ENCODE measurements around the gene KCNQ1.

The KCNQ1 gene

GRCh38 chr11:2565447-2566222 lies 120.8 kb downstream of the KCNQ1 start:
- H3K36me3 Mint-ChIP-seq = no peaks in the 10 kb centered on the region
- H3K27me3 Mint-ChIP-seq = no peaks in the 10 kb centered on the region
- H3K9me3 Mint-ChIP-seq = no peaks in the 10 kb centered on the region
- H3K27ac Mint-ChIP-seq = no peak overlapping the region
- H3K4me1 Mint-ChIP-seq = peaks cover 4% of the 10 kb centered on the region
- H3K4me3 Mint-ChIP-seq = no peak overlapping the region

- no peak overlapping the region for H3K27ac Mint-ChIP-seq
- H3K4me1 Mint-ChIP-seq = peaks cover 4% of the 10 kb centered on the region
- H3K9me3 Mint-ChIP-seq = no peaks in the 10 kb centered on the region
- no peaks in the 10 kb centered on the region for H3K36me3 Mint-ChIP-seq
- H3K4me3 Mint-ChIP-seq = no peak overlapping the region
- H3K27me3 Mint-ChIP-seq = no peaks in the 10 kb centered on the region
These were observed 121.6 kb downstream of the KCNQ1 start for GRCh38 chr11:2566223-2567025.

GRCh38 chr11:2567026-2567671 lies 122.3 kb downstream of the KCNQ1 start:
- H3K27me3 Mint-ChIP-seq = no peaks in the 10 kb centered on the region
- H3K36me3 Mint-ChIP-seq = no peaks in the 10 kb centered on the region
- H3K4me3 Mint-ChIP-seq = no peak overlapping the region
- H3K4me1 Mint-ChIP-seq = peaks cover 4% of the 10 kb centered on the region
- no peak overlapping the region for H3K27ac Mint-ChIP-seq
- no peaks in the 10 kb centered on the region for H3K9me3 Mint-ChIP-seq

- Mint-ChIP-seq H3K4me3 (no peak overlapping the region), H3K36me3 (no peaks in the 10 kb centered on the region), H3K27me3 (no peaks in the 10 kb centered on the region), H3K4me1 (no peaks in the 10 kb centered on the region), H3K27ac (no peak overlapping the region), H3K9me3 (no peaks in the 10 kb centered on the region)
These were observed 124.5 kb downstream of the KCNQ1 start for GRCh38 chr11:2569321-2569721.

- Mint-ChIP-seq H3K27ac (no peak overlapping the region), H3K9me3 (no peaks in the 10 kb centered on the region), H3K4me1 (no peaks in the 10 kb centered on the region), H3K36me3 (no peaks in the 10 kb centered on the region), H3K4me3 (no peak overlapping the region), H3K27me3 (no peaks in the 10 kb centered on the region)
These were observed 125.0 kb downstream of the KCNQ1 start for GRCh38 chr11:2569731-2570210.

GRCh38 chr11:2570211-2570811 lies 125.5 kb downstream of the KCNQ1 start:
- Mint-ChIP-seq H3K36me3 (no peaks in the 10 kb centered on the region), H3K27me3 (no peaks in the 10 kb centered on the region), H3K27ac (no peak overlapping the region), H3K9me3 (no peaks in the 10 kb centered on the region), H3K4me1 (no peaks in the 10 kb centered on the region), H3K4me3 (no peak overlapping the region)

DNA sequence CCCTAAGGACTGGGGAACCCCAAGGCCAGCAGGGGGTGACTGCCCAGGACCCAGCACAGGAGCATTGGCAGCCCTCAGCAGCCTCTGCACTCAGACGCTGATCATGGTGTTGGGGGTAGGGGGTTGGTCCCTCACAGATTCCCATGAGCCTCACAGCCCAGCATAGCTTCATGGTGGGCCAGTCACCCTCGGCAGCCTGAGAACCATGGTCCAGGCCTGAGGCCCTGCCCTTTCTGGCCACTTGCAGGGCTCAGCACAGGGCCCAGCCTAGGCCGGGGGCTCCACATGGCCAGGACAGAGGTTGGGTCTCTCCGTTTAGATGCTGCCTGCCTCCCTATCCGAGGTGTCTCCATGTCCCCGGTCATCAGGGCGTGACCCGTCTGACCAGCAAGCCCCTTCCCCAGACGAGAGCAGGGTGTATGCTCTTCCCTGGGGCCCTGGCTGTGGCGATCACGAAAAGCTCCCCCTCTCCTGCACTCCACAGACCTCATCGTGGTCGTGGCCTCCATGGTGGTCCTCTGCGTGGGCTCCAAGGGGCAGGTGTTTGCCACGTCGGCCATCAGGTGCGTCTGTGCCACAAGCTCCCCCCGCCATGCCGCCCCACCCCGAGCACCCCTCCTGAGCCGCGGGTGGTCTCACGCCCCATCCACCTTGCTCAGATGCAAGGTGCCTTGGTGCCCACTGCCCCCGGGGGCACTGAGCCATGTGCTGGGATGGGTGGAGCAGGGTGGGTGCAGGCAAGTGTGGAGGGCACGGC lies 126.2 kb downstream of the KCNQ1 start:
- Mint-ChIP-seq H3K27me3 (no peaks in the 10 kb centered on the region), H3K27ac (no peak overlapping the region), H3K36me3 (no peaks in the 10 kb centered on the region), H3K9me3 (no peaks in the 10 kb centered on the region), H3K4me3 (no peak overlapping the region), H3K4me1 (no peaks in the 10 kb centered on the region)

DNA sequence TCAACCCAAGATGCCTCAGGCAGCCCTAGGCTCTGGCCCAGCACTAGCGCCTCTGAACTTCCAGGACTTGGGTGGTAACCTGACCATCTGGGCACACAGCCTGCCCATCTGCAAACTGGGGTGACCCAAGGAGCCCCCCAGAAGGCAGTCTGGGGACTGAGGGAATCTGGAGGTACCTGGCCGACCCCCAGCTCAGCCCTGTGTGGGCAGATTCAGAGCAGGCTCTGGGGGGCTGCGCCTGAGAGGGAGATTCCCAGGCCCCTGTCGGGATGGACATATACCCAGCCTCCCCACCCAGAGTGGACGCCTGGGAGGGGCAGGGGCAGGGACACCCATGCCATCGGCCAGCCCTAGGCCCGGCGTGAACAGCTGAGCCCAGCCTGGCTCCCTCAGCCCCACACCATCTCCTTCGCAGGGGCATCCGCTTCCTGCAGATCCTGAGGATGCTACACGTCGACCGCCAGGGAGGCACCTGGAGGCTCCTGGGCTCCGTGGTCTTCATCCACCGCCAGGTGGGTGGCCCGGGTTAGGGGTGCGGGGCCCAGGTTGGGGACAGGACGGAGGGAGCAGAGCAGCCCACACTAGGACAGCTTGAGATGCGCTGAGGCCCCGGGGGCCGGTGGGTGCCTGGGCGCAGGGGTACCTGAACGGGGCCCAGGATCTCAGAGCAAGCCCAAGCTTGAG lies 126.9 kb downstream of the KCNQ1 start:
- H3K27ac Mint-ChIP-seq = no peak overlapping the region
- H3K9me3 Mint-ChIP-seq = no peaks in the 10 kb centered on the region
- H3K36me3 Mint-ChIP-seq = no peaks in the 10 kb centered on the region
- no peaks in the 10 kb centered on the region for H3K4me1 Mint-ChIP-seq
- no peaks in the 10 kb centered on the region for H3K27me3 Mint-ChIP-seq
- no peak overlapping the region for H3K4me3 Mint-ChIP-seq

DNA sequence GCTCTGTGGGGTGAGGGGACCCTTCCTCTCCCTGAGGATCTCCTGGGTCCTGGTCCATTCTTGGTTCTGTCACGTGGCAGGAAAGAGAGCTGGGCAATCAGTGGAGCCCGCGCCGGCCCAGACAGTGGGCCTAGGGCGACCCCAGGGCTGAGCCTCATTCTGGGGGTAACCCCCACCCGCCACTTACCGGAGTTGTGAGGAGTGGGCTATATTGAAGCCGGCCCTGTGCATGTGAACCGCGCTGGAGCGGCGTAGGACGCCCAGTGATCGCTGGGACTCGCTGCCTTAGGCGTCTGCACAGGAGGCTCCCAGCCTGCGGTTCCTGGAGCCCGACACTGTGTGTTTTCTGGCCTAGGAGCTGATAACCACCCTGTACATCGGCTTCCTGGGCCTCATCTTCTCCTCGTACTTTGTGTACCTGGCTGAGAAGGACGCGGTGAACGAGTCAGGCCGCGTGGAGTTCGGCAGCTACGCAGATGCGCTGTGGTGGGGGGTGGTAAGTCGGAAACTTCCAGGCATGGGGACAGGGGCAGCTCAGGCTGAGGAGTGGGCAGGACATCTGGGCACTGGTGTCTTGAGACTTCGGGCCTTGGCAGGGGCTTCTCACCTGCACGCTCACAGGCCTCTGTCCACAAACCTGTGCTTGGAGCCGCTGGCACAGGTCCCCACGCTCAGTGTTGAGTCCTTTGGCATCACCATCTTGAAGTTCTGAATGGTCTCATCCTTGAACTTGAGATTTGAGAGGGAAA lies 127.9 kb downstream of the KCNQ1 start:
- no peaks in the 10 kb centered on the region for H3K36me3 Mint-ChIP-seq
- H3K4me3 Mint-ChIP-seq = no peak overlapping the region
- no peaks in the 10 kb centered on the region for H3K27me3 Mint-ChIP-seq
- no peak overlapping the region for H3K27ac Mint-ChIP-seq
- H3K4me1 Mint-ChIP-seq = no peaks in the 10 kb centered on the region
- H3K9me3 Mint-ChIP-seq = no peaks in the 10 kb centered on the region

- Mint-ChIP-seq H3K27me3 (no peaks in the 10 kb centered on the region), H3K4me1 (no peaks in the 10 kb centered on the region), H3K4me3 (no peak overlapping the region), H3K27ac (no peak overlapping the region), H3K9me3 (no peaks in the 10 kb centered on the region), H3K36me3 (no peaks in the 10 kb centered on the region)
These were observed 128.6 kb downstream of the KCNQ1 start for GRCh38 chr11:2573240-2574042.

DNA sequence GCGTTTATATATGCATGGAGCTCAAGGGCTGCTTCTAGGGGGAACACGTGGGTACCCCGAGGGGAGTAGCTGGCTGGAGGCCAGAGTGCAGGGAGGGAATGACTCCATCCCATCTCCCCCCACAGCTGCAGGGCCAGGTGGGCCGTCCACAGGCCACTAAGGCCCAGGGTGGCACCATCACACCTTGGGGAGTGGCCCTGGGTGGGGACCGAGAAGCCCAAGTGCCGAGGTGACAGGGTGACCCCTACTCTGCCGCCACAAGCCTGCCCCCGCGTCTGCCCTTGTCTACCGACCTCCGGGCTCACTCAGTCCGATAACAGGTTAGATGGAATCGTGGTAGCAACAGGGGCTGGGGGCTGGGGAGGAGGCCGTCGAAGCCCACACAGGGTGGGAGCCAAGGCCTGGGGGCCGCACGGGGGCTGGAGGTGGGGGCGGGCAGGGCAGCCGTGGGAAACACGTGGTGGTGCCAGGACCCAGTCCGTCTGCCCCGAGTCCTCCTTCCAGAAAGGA lies 129.3 kb downstream of the KCNQ1 start:
- Mint-ChIP-seq H3K27me3 (no peaks in the 10 kb centered on the region), H3K4me3 (no peak overlapping the region), H3K27ac (no peak overlapping the region), H3K4me1 (no peaks in the 10 kb centered on the region), H3K9me3 (no peaks in the 10 kb centered on the region), H3K36me3 (no peaks in the 10 kb centered on the region)

GRCh38 chr11:2574553-2575535 lies 130.0 kb downstream of the KCNQ1 start:
- Mint-ChIP-seq H3K9me3 (no peaks in the 10 kb centered on the region), H3K36me3 (no peaks in the 10 kb centered on the region), H3K27me3 (no peaks in the 10 kb centered on the region), H3K4me1 (no peaks in the 10 kb centered on the region), H3K27ac (no peak overlapping the region), H3K4me3 (no peak overlapping the region)

Data from activated naive CD4-positive, alpha-beta T cell treated with anti-CD3 and anti-CD28 coated beads, Interleukin-2, amount 50 U/mL, for 24 hours (primary cell).